ENCODE measurements around the gene CNTF.
"Not testable (repeated sequence)": the region's sequence is repeated elsewhere in the genome, so short reads cannot be mapped to it uniquely, and the experiment has no call there.

Gene CNTF

GRCh38 chr11:58622344-58622743, at the start of gene CNTF:
Gene CNTF (plus strand): TSS chr11:58622665. CDS start chr11:58622753, 88 bp downstream.
- DNase-seq = no peak

GRCh38 chr11:58572906-58573305, 49.6 kb upstream of the CNTF start:
- DNase-seq = not testable (repeated sequence)

GRCh38 chr11:58573451-58574104, 48.9 kb upstream of the CNTF start:
- no peak for DNase-seq

GRCh38 chr11:58574881-58575280, 47.6 kb upstream of the CNTF start:
- no peak for DNase-seq

GRCh38 chr11:58575377-58576020, 47.0 kb upstream of the CNTF start, which contains the start of gene LPXN:
Gene LPXN (minus strand): TSS chr11:58575856. CDS start chr11:58575772, 84 bp downstream.
- no peak for DNase-seq

- DNase-seq = peak in 1 of 2 experiments; percentile 10
Observed at GRCh38 chr11:58576887-58577471, 45.5 kb upstream of the CNTF start.

- peak; percentile 56 to 76 for DNase-seq
Observed at GRCh38 chr11:58577555-58578135, 44.8 kb upstream of the CNTF start.

- peak; percentile 99 for DNase-seq
Observed at GRCh38 chr11:58578136-58578634, 44.3 kb upstream of the CNTF start.

GRCh38 chr11:58578635-58579191, 43.8 kb upstream of the CNTF start, which contains the start of gene ZFP91:
Gene ZFP91 (plus strand): TSS chr11:58579063. CDS start chr11:58579282, 219 bp downstream.
- DNase-seq = peak; percentile 97 to 99

GRCh38 chr11:58579192-58580129, 43.0 kb upstream of the CNTF start:
- DNase-seq = peak; percentile 80 to 94

GRCh38 chr11:58580311-58580710, 42.2 kb upstream of the CNTF start:
- DNase-seq = no peak

GRCh38 chr11:58582437-58582836, 40.0 kb upstream of the CNTF start:
- no peak for DNase-seq

GRCh38 chr11:58586998-58587397, 35.5 kb upstream of the CNTF start:
- DNase-seq = no peak

- DNase-seq = no peak
Observed at GRCh38 chr11:58591659-58592058, 30.8 kb upstream of the CNTF start.

- no peak for DNase-seq
Observed at GRCh38 chr11:58592760-58593472, 29.5 kb upstream of the CNTF start.

GRCh38 chr11:58594826-58595225, 27.6 kb upstream of the CNTF start:
- no peak for DNase-seq

- DNase-seq = no peak
Observed at GRCh38 chr11:58596621-58597020, 25.8 kb upstream of the CNTF start.

GRCh38 chr11:58597486-58598144, 24.9 kb upstream of the CNTF start:
- DNase-seq = no peak

- no peak for DNase-seq
Observed at GRCh38 chr11:58600510-58600909, 22.0 kb upstream of the CNTF start.

GRCh38 chr11:58606930-58607714, 15.3 kb upstream of the CNTF start:
- no peak for DNase-seq
